Neural cell (in vitro differentiated cells): ENCODE data around the gene SLC30A4. TPM values are rescaled to one million over a fixed set of nuclear protein-coding genes. Genes with fewer than 3 reads are reported as not detected.

Source experiments
- H2AFZ ChIP-seq: fragments of 200-600, 300-800 bp; sonication (generic), shearing (Covaris generic); 2 replicates; pipeline ENCODE4 v1.6.0; 2014; ENCODE audit warnings: low read depth, mild to moderate bottlenecking, antibody characterized with exemption, low read length, moderate library complexity
- H3F3A ChIP-seq: fragments of 200-600 bp; shearing (Covaris generic); 2 replicates; pipeline ENCODE4 v1.6.1; 2016; ENCODE audit warnings: mild to moderate bottlenecking, moderate library complexity, mixed read lengths, antibody characterized with exemption, low read length; ENCODE audit not compliant: insufficient read depth, poor library complexity, severe bottlenecking
- H3K27ac ChIP-seq: fragments of 200-600, 300-800 bp; sonication (generic), shearing (Covaris generic); 2 replicates; pipeline ENCODE4 v1.5.1; 2014; ENCODE audit warnings: mild to moderate bottlenecking, low read length, moderate library complexity
- H3K27me3 ChIP-seq: fragments of 300-800, 200-600 bp; sonication (generic), shearing (Covaris generic); 2 replicates; pipeline ENCODE4 v1.6.0; 2014; ENCODE audit warnings: mild to moderate bottlenecking, low read depth, low read length, moderate library complexity; ENCODE audit not compliant: insufficient read depth
- H3K36me3 ChIP-seq: fragments of 300-800, 200-600 bp; sonication (generic), shearing (Covaris generic); 2 replicates; pipeline ENCODE4 v1.5.1; 2014; ENCODE audit warnings: mild to moderate bottlenecking, antibody characterized with exemption, low read length, moderate library complexity; ENCODE audit not compliant: insufficient read depth
- H3K4me2 ChIP-seq: fragments of 300-800, 200-600 bp; sonication (generic), shearing (Covaris generic); 2 replicates; pipeline ENCODE4 v1.6.0; 2014; ENCODE audit warnings: mild to moderate bottlenecking, low read length
- H3K4me3 ChIP-seq: fragments of 300-800, 200-600 bp; sonication (generic), shearing (Covaris generic); 2 replicates; pipeline ENCODE4 v1.5.1; 2014; ENCODE audit warnings: mild to moderate bottlenecking, low read length, moderate library complexity
- H3K79me2 ChIP-seq: fragments of 200-600 bp; shearing (Covaris generic); replicated peaks from 2 replicates; pipeline ENCODE4 v1.6.0; 2014; ENCODE audit warnings: mild to moderate bottlenecking, low read length, moderate library complexity; ENCODE audit not compliant: insufficient read depth
- H3K9ac ChIP-seq: fragments of 300-800, 200-600 bp; sonication (generic), shearing (Covaris generic); 2 replicates; pipeline ENCODE4 v1.6.1; 2016; ENCODE audit warnings: mild to moderate bottlenecking, low read length, mixed read lengths
- H3K9me2 ChIP-seq: fragments of 200-600 bp; shearing (Covaris generic); 2 replicates; pipeline ENCODE4 v1.6.1; 2016; ENCODE audit warnings: mild to moderate bottlenecking, low read length, mixed read lengths; ENCODE audit not compliant: insufficient read depth
- H3K9me3 ChIP-seq: fragments of 200-600, 300-800 bp; sonication (generic), shearing (Covaris generic); 2 replicates; pipeline ENCODE4 v1.6.1; 2016; ENCODE audit warnings: mild to moderate bottlenecking, mixed run types, low read length, moderate library complexity, mixed read lengths
- H4K20me1 ChIP-seq: fragments of 200-600 bp; shearing (Covaris generic); 2 replicates; pipeline ENCODE4 v1.6.1; 2016; ENCODE audit warnings: mild to moderate bottlenecking, mixed run types; ENCODE audit not compliant: insufficient read depth
- EP300 ChIP-seq: fragments of 450-650 bp; conservative IDR thresholded peaks from 2 replicates; pipeline ENCODE4 v1.6.1; 2014; ENCODE audit warnings: antibody characterized with exemption, mild to moderate bottlenecking, moderate library complexity; ENCODE audit not compliant: poor library complexity, severe bottlenecking
- EZH2 ChIP-seq: fragments of 200-600, 300-800 bp; shearing (Covaris generic), sonication (generic); IDR thresholded peaks from 2 replicates; pipeline ENCODE4 v1.6.1; 2014; ENCODE audit warnings: antibody characterized with exemption, low read length, borderline replicate concordance, mild to moderate bottlenecking; ENCODE audit not compliant: insufficient read depth, poor library complexity, severe bottlenecking
- MXI1 ChIP-seq: fragments of 450-650 bp; conservative IDR thresholded peaks from 2 replicates; pipeline ENCODE4 v1.6.1; 2014; ENCODE audit warnings: antibody characterized with exemption, mild to moderate bottlenecking; ENCODE audit not compliant: poor library complexity, severe bottlenecking
- POLR2AphosphoS5 ChIP-seq: IDR thresholded peaks from 2 replicates; pipeline ENCODE4 v1.6.1; 2012
- RAD21 ChIP-seq: fragments of 450-650 bp; conservative IDR thresholded peaks from 2 replicates; pipeline ENCODE4 v1.6.1; 2014; ENCODE audit warnings: antibody characterized with exemption, mild to moderate bottlenecking, moderate library complexity
- REST ChIP-seq: IDR thresholded peaks from 2 replicates; pipeline ENCODE4 v1.6.1; 2012; ENCODE audit warnings: borderline replicate concordance
- SMC3 ChIP-seq: fragments of 450-650 bp; conservative IDR thresholded peaks from 2 replicates; pipeline ENCODE4 v1.6.1; 2014; ENCODE audit warnings: antibody characterized with exemption, mild to moderate bottlenecking, moderate library complexity; ENCODE audit not compliant: poor library complexity
- TAF1 ChIP-seq: IDR thresholded peaks from 2 replicates; pipeline ENCODE4 v1.6.1; 2012; ENCODE audit warnings: low read depth
- polyA plus RNA-seq: library from polyadenylated mRNA; depleted of rRNA; stranded (reverse); fragments of >200 nt; gene quantifications from 2 replicates; pipeline ENCODE4 v1.2.3, GENCODE V29; 2014

SLC30A4 gene
- polyA plus RNA-seq, 1 donor from 2014 or later: 6.7 TPM

GRCh38 chr15:45443645-45444044 lies 78.9 kb downstream of the SLC30A4 start:
- Histone ChIP-seq H3K27me3 (no peaks in the 10 kb centered on the region), H3K4me3 (no peak overlapping the region), H3K9ac (no peak overlapping the region), H3K9me2 (no peaks in the 10 kb centered on the region), H3K27ac (no peak overlapping the region), H3F3A (no peaks in the 10 kb centered on the region), H3K9me3 (no peaks in the 10 kb centered on the region), H4K20me1 (no peaks in the 10 kb centered on the region), H3K79me2 (no peaks in the 10 kb centered on the region), H2AFZ (no peak overlapping the region), H3K36me3 (no peaks in the 10 kb centered on the region), H3K4me2 (no peak overlapping the region)
- TF ChIP-seq RAD21 (no peak), SMC3 (no peak), EZH2 (no peak), MXI1 (no peak), REST (no peak), TAF1 (no peak), EP300 (no peak), POLR2AphosphoS5 (no peak)

- H3F3A ChIP-seq: no peaks in the 10 kb centered on the region
- no peaks in the 10 kb centered on the region for H4K20me1 ChIP-seq
- H3K4me3 ChIP-seq: no peak overlapping the region
- H3K9me3 ChIP-seq: no peaks in the 10 kb centered on the region
- H3K9me2 ChIP-seq: no peaks in the 10 kb centered on the region
- no peak overlapping the region for H2AFZ ChIP-seq
- H3K9ac ChIP-seq: no peak overlapping the region
- no peak for TF ChIP-seq MXI1
- TF ChIP-seq EP300: no peak
- TF ChIP-seq REST: no peak
- no peak for TF ChIP-seq POLR2AphosphoS5
- TF ChIP-seq EZH2: no peak
- no peaks in the 10 kb centered on the region for H3K27me3 ChIP-seq
- no peak overlapping the region for H3K27ac ChIP-seq
- H3K4me2 ChIP-seq: no peak overlapping the region
- H3K79me2 ChIP-seq: no peaks in the 10 kb centered on the region
- no peaks in the 10 kb centered on the region for H3K36me3 ChIP-seq
Measured at GRCh38 chr15:45442507-45443135, 79.9 kb downstream of the SLC30A4 start.
